ENCODE results near the gene ARHGAP10.

ARHGAP10 gene

DNA sequence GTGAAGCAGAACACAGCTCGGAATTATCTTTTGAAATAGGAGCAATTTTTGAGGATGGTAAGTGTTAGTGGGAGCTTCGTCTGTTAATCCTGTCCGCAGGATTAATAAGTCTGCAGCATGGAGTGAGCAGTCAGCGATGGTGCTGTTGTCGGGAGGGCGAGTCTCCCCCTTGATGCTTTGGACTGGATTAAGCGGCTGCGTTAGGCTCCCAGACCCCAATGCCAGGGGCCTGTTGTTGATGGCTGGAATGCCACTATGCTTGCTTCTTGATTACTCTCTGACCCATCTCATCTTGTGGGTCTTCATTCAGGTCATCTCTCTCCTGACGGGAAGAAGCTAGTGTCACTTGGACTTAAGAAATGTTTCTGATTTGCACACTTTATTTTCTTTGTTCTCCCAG lies 332.6 kb downstream of the ARHGAP10 start:
- H3K27me3 ChIP-seq (ENCODE audit: control insufficient read depth, low read length) = no peaks in the 10 kb centered on the region
- H3K79me2 ChIP-seq (ENCODE audit: control insufficient read depth, low read length) = no peaks in the 10 kb centered on the region
- no peaks in the 10 kb centered on the region for H3K36me3 ChIP-seq (ENCODE audit: control insufficient read depth, low read length)
- H3K9me3 ChIP-seq (ENCODE audit: control insufficient read depth, insufficient read depth, low read length) = no peaks in the 10 kb centered on the region
- no peak overlapping the region for H3K27ac ChIP-seq (ENCODE audit: low read depth, low read length)
- H4K20me1 ChIP-seq (ENCODE audit: control insufficient read depth, insufficient read depth, low read depth, low read length) = no peaks in the 10 kb centered on the region
- no peak for TF ChIP-seq CTCF (IDR thresholded peaks at IDR 0.05; ENCODE audit: low read depth, low read length, poor library complexity, severe bottlenecking)
- TF ChIP-seq EZH2phosphoT487 (IDR thresholded peaks at IDR 0.05; ENCODE audit: borderline replicate concordance, low read length) = no peak
- no peak overlapping the region for H3K4me3 ChIP-seq (ENCODE audit: low read length)
- H3K9me2 ChIP-seq (replicated peaks; ENCODE audit: control insufficient read depth, low read length) = no peaks in the 10 kb centered on the region
- H3F3A ChIP-seq (ENCODE audit: control insufficient read depth, insufficient read depth) = no peaks in the 10 kb centered on the region
- no peak overlapping the region for H3K4me2 ChIP-seq (ENCODE audit: low read length)
- H3K4me1 ChIP-seq (ENCODE audit: control insufficient read depth, low read length) = no peaks in the 10 kb centered on the region

GRCh38 chr4:148065075-148065474 lies 333.2 kb downstream of the ARHGAP10 start:
- no peak overlapping the region for H3K4me2 ChIP-seq (ENCODE audit: low read length)
- H3K36me3 ChIP-seq (ENCODE audit: control insufficient read depth, low read length) = no peaks in the 10 kb centered on the region
- no peaks in the 10 kb centered on the region for H4K20me1 ChIP-seq (ENCODE audit: control insufficient read depth, insufficient read depth, low read depth, low read length)
- no peaks in the 10 kb centered on the region for H3K9me3 ChIP-seq (ENCODE audit: control insufficient read depth, insufficient read depth, low read length)
- H3K79me2 ChIP-seq (ENCODE audit: control insufficient read depth, low read length) = no peaks in the 10 kb centered on the region
- H3K27me3 ChIP-seq (ENCODE audit: control insufficient read depth, low read length) = no peaks in the 10 kb centered on the region
- TF ChIP-seq EZH2phosphoT487 (IDR thresholded peaks at IDR 0.05; ENCODE audit: borderline replicate concordance, low read length) (no peak), CTCF (IDR thresholded peaks at IDR 0.05; ENCODE audit: low read depth, low read length, poor library complexity, severe bottlenecking) (no peak)
- no peaks in the 10 kb centered on the region for H3K9me2 ChIP-seq (replicated peaks; ENCODE audit: control insufficient read depth, low read length)
- H3K4me1 ChIP-seq (ENCODE audit: control insufficient read depth, low read length) = no peaks in the 10 kb centered on the region
- H3K27ac ChIP-seq (ENCODE audit: low read depth, low read length) = no peak overlapping the region
- no peak overlapping the region for H3K4me3 ChIP-seq (ENCODE audit: low read length)
- H3F3A ChIP-seq (ENCODE audit: control insufficient read depth, insufficient read depth) = no peaks in the 10 kb centered on the region

DNA sequence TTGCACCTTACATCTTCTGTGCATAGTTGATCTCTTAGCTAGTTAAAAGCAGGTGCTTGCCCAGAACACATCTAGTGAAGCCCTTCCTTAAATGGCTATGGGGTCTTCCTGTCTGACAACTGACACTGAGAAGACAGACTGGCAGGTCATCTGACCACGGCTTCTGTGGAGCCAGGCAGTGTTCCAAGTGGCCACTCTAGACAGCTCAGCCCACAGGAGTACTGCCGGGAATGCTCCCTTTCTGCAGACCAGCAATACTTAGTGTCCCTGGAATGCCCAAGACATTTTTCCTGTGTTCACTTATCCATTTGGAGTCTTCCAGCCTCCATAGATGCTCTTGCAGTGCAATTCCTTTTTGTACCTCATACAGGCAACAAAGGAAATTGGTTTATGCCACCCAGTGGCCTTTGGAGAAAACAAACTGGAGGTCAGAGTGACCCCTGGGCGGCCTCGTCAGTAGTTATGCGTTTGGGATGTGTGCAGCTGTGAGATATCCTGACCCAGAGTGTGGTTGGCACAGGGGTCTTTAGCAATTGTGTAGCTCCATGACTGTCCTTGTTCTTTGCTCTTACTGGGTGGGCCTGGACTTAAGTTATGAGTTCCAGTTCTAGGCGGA lies 335.5 kb downstream of the ARHGAP10 start:
- no peaks in the 10 kb centered on the region for H3K27me3 ChIP-seq (ENCODE audit: control insufficient read depth, low read length)
- H3K4me1 ChIP-seq (ENCODE audit: control insufficient read depth, low read length) = no peaks in the 10 kb centered on the region
- no peaks in the 10 kb centered on the region for H3K9me2 ChIP-seq (replicated peaks; ENCODE audit: control insufficient read depth, low read length)
- H3K27ac ChIP-seq (ENCODE audit: low read depth, low read length) = no peak overlapping the region
- no peaks in the 10 kb centered on the region for H3K9me3 ChIP-seq (ENCODE audit: control insufficient read depth, insufficient read depth, low read length)
- no peaks in the 10 kb centered on the region for H3K79me2 ChIP-seq (ENCODE audit: control insufficient read depth, low read length)
- H3K4me2 ChIP-seq (ENCODE audit: low read length) = no peak overlapping the region
- H3F3A ChIP-seq (ENCODE audit: control insufficient read depth, insufficient read depth) = no peaks in the 10 kb centered on the region
- no peak for TF ChIP-seq EZH2phosphoT487 (IDR thresholded peaks at IDR 0.05; ENCODE audit: borderline replicate concordance, low read length)
- no peak for TF ChIP-seq CTCF (IDR thresholded peaks at IDR 0.05; ENCODE audit: low read depth, low read length, poor library complexity, severe bottlenecking)
- no peak overlapping the region for H3K4me3 ChIP-seq (ENCODE audit: low read length)
- no peaks in the 10 kb centered on the region for H3K36me3 ChIP-seq (ENCODE audit: control insufficient read depth, low read length)
- H4K20me1 ChIP-seq (ENCODE audit: control insufficient read depth, insufficient read depth, low read depth, low read length) = no peaks in the 10 kb centered on the region
